Measurements from ENCODE around the gene GPRASP3. TPM values are rescaled to one million over a fixed set of nuclear protein-coding genes. Genes with fewer than 3 reads are reported as not detected.

GPRASP3 gene
- total RNA-seq, 4 donors from 2014 or later = 1.5 to 4.0 TPM; not detected in 2

GRCh38 chrX:102694749-102695148, 25.8 kb upstream of the GPRASP3 start:
- no peaks in the 10 kb centered on the region for H3K36me3 ChIP-seq
- H3K27me3 ChIP-seq = no peaks in the 10 kb centered on the region
- H3K9me3 ChIP-seq = no peaks in the 10 kb centered on the region
- in situ Hi-C loops (cut with MboI; ENCODE audit: low pct_ligation_motif_present in 1 of 4, low pct_unique_long_range_greater_than_20kb in 1 of 4, low sequenced_read_pairs in 3 of 4) (no loop called here), intact Hi-C loops (cut with DNase I; ENCODE audit: low total_unique reads) (no loop called here)
- H3K4me1 ChIP-seq = no peaks in the 10 kb centered on the region
- no peak overlapping the region for H3K4me3 ChIP-seq
- 81 to 92% methylated on average over 2 to 3 of the region's 3 CpGs for WGBS, 2 donors (ENCODE audit: low coverage in 1 of 2)
- DNase-seq = no peak
- TF ChIP-seq EP300 (IDR thresholded peaks at IDR 0.05; ENCODE audit: low read depth) (no peak), CTCF (IDR thresholded peaks at IDR 0.05) (no peak), POLR2AphosphoS5 (IDR thresholded peaks at IDR 0.05) (no peak), POLR2A (IDR thresholded peaks at IDR 0.05) (no peak)
- H3K27ac ChIP-seq = no peak overlapping the region

- Histone ChIP-seq H3K27me3 (no peaks in the 10 kb centered on the region), H3K4me3 (no peak overlapping the region), H3K9me3 (no peaks in the 10 kb centered on the region), H3K4me1 (no peaks in the 10 kb centered on the region), H3K27ac (no peak overlapping the region), H3K36me3 (no peaks in the 10 kb centered on the region)
- intact Hi-C loops (cut with DNase I; ENCODE audit: low total_unique reads) (no loop called here), in situ Hi-C loops (cut with MboI; ENCODE audit: low pct_ligation_motif_present in 1 of 4, low pct_unique_long_range_greater_than_20kb in 1 of 4, low sequenced_read_pairs in 3 of 4) (no loop called here)
- DNase-seq = no peak
- no peak for TF ChIP-seq CTCF (IDR thresholded peaks at IDR 0.05)
- no peak for TF ChIP-seq POLR2AphosphoS5 (IDR thresholded peaks at IDR 0.05)
- no peak for TF ChIP-seq EP300 (IDR thresholded peaks at IDR 0.05; ENCODE audit: low read depth)
- no peak for TF ChIP-seq POLR2A (IDR thresholded peaks at IDR 0.05)
Measured at GRCh38 chrX:102696306-102696705, 24.2 kb upstream of the GPRASP3 start.

GRCh38 chrX:102697494-102697893, 23.0 kb upstream of the GPRASP3 start:
- Histone ChIP-seq H3K27me3 (no peaks in the 10 kb centered on the region), H3K4me1 (no peaks in the 10 kb centered on the region), H3K36me3 (no peaks in the 10 kb centered on the region), H3K27ac (no peak overlapping the region), H3K9me3 (no peaks in the 10 kb centered on the region), H3K4me3 (no peak overlapping the region)
- TF ChIP-seq CTCF (IDR thresholded peaks at IDR 0.05) = no peak
- TF ChIP-seq EP300 (IDR thresholded peaks at IDR 0.05; ENCODE audit: low read depth) = no peak
- no peak for TF ChIP-seq POLR2AphosphoS5 (IDR thresholded peaks at IDR 0.05)
- TF ChIP-seq POLR2A (IDR thresholded peaks at IDR 0.05) = no peak
- intact Hi-C loops (cut with DNase I; ENCODE audit: low total_unique reads) (no loop called here), in situ Hi-C loops (cut with MboI; ENCODE audit: low pct_ligation_motif_present in 1 of 4, low pct_unique_long_range_greater_than_20kb in 1 of 4, low sequenced_read_pairs in 3 of 4) (no loop called here)
- no peak for DNase-seq

- H3K27me3 ChIP-seq = no peaks in the 10 kb centered on the region
- intact Hi-C loops (cut with DNase I; ENCODE audit: low total_unique reads) = no loop called here
- WGBS, 2 donors (ENCODE audit: low coverage in 1 of 2) = 53% methylated on average over 2 of the region's 2 CpGs; no CpG with 5 or more reads in 1 of the 2 donors
- in situ Hi-C loops (cut with MboI; ENCODE audit: low pct_ligation_motif_present in 1 of 4, low pct_unique_long_range_greater_than_20kb in 1 of 4, low sequenced_read_pairs in 3 of 4) = no loop called here
- TF ChIP-seq EP300 (IDR thresholded peaks at IDR 0.05; ENCODE audit: low read depth) (no peak), POLR2A (IDR thresholded peaks at IDR 0.05) (no peak), CTCF (IDR thresholded peaks at IDR 0.05) (no peak), POLR2AphosphoS5 (IDR thresholded peaks at IDR 0.05) (no peak)
- H3K4me3 ChIP-seq = no peak overlapping the region
- H3K36me3 ChIP-seq = no peaks in the 10 kb centered on the region
- no peak for DNase-seq
- no peak overlapping the region for H3K27ac ChIP-seq
- H3K4me1 ChIP-seq = no peaks in the 10 kb centered on the region
- H3K9me3 ChIP-seq = no peaks in the 10 kb centered on the region
Measured at GRCh38 chrX:102708900-102709299, 11.6 kb upstream of the GPRASP3 start.

All from transverse colon (tissue), 4 donors.